K562 (cell line): Measurements from ENCODE around the gene SHOC1. TPM values are rescaled to one million over a fixed set of nuclear protein-coding genes. Genes with fewer than 3 reads are reported as not detected.

Experiments used
- NCOR1 ChIP-seq: fragments of 450-650 bp; IDR thresholded peaks from 2 replicates; pipeline ENCODE4 v1.6.1; 2016; ENCODE audit warnings: mild to moderate bottlenecking, moderate library complexity
- SIX5 ChIP-seq, 2 experiments: IDR thresholded peaks; 2 replicates each; pipeline ENCODE4 v1.6.1; 2011; ENCODE audit warnings: low read length in 2 of 2, borderline replicate concordance in 1 of 2, low read depth in 1 of 2, mild to moderate bottlenecking in 1 of 2, moderate library complexity in 1 of 2; ENCODE audit not compliant: insufficient read depth in 1 of 2
- ZBTB40 ChIP-seq, 2 experiments: fragments of 450-650 bp in 1 of 2; sonication (generic) in 1 of 2; formaldehyde crosslinking in 1 of 2; IDR thresholded peaks; 2 replicates each; pipeline versions ENCODE4 v1.7.1 to v1.9.0; 2016 to 2022; ENCODE audit warnings: inconsistent platforms in 1 of 2, mild to moderate bottlenecking in 1 of 2, missing genetic modification reagents in 1 of 2
- polyA plus RNA-seq, 8 experiments: library from polyadenylated mRNA; depleted of rRNA in 4 of 8; stranded (reverse) in 5 of 8; unstranded in 3 of 8; fragments of >200 nt; fragmentation: Nextera tagmentation in 2 of 8; fragmentation: Illumina TruSeq in 1 of 8; extraction: Ambion mirVana in 2 of 8; extraction: Trizol in 1 of 8; gene quantifications; 2 replicates each; pipeline versions ENCODE4 v1.2.1 to v1.2.3, GENCODE V29; 2011 to 2014; ENCODE audit warnings: inconsistent platforms in 1 of 8, missing spikeins in 1 of 8
- total RNA-seq, 7 experiments: library from RNA; depleted of rRNA in 6 of 7; stranded (reverse); fragments of >200 nt in 6 of 7; fragmentation: Illumina TruSeq in 2 of 7; extraction: Trizol in 2 of 7; gene quantifications; 2 replicates each; pipeline versions ENCODE4 v1.2.1 to v1.2.3, GENCODE V29; 2011 to 2021; ENCODE audit warnings: low replicate concordance in 1 of 7
- TF ChIP-seq, protein P1 (sequence below): fragments of 250-450 bp; sonication (Bioruptor Pico); IDR thresholded peaks from 2 replicates; pipeline ENCODE4 v1.4.0; 2020; ENCODE audit warnings: mild to moderate bottlenecking, moderate library complexity

The SHOC1 gene
- total and polyA plus RNA-seq, 9 of the 15 experiments (the other 6 are each of a cell fraction or from before 2014, with no cell fraction given) = 0.03 to 0.09 (median 0.04) TPM; not detected in 6

DNA sequence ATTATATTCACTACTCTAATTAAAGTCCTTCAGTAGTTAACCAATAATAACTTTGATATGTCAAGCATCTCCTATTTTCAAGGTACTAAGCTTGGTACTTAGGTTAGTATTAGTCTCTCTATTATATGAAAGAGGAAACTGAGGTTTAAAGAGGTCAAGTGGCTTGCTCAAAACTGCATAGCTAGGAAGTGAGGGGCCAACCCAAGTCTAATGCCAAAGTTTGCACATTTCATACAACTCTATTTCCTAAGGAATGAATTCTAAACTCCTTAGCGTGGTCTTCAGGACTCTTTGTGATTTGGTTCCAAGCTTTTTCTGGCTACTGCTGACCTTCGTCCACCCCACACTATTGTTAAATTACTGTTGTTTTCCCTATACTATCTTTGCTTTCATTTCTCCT, 9.9 kb upstream of the SHOC1 start (continued):
- TF ChIP-seq ZBTB40 (IDR thresholded peaks at IDR 0.05) = no peak
- TF ChIP-seq ZBTB40 (CRISPR knock-in tag; IDR thresholded peaks at IDR 0.05) = no peak
- TF ChIP-seq, protein P1, sequence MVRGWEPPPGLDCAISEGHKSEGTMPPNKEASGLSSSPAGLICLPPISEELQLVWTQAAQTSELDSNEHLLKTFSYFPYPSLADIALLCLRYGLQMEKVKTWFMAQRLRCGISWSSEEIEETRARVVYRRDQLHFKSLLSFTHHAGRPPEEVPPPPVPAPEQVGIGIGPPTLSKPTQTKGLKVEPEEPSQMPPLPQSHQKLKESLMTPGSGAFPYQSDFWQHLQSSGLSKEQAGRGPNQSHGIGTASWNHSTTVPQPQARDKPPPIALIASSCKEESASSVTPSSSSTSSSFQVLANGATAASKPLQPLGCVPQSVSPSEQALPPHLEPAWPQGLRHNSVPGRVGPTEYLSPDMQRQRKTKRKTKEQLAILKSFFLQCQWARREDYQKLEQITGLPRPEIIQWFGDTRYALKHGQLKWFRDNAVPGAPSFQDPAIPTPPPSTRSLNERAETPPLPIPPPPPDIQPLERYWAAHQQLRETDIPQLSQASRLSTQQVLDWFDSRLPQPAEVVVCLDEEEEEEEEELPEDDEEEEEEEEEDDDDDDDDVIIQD (CRISPR knock-in tag) = no peak
- no peak for TF ChIP-seq NCOR1
- no peak for TF ChIP-seq SIX5 (IDR thresholded peaks at IDR 0.05; ENCODE audit: borderline replicate concordance in 1 of 2, insufficient read depth in 1 of 2, low read depth in 1 of 2, low read length in 2 of 2)
